HepG2 (cell line): Measurements from ENCODE around the gene TRIM66.

Source experiments
- CTCF ChIP-seq: sonication (generic); formaldehyde crosslinking; IDR thresholded peaks from 2 replicates; pipeline ENCODE4 v1.5.0; 2020; ENCODE audit warnings: mild to moderate bottlenecking, missing genetic modification reagents, moderate library complexity
- EP300 ChIP-seq, 3 experiments: sonication (generic) in 1 of 3; formaldehyde crosslinking in 1 of 3; IDR thresholded peaks; 2 replicates each; pipeline versions ENCODE4 v1.5.1 to v1.6.1; 2011 to 2020; ENCODE audit warnings: low read depth in 2 of 3, low read length in 2 of 3, borderline replicate concordance in 1 of 3, improper control_type of control experiment in 1 of 3, mild to moderate bottlenecking in 1 of 3, missing genetic modification reagents in 1 of 3, moderate library complexity in 1 of 3
- MAX ChIP-seq: IDR thresholded peaks from 2 replicates; pipeline ENCODE4 v1.6.1; 2012; ENCODE audit warnings: inconsistent platforms
- RAD21 ChIP-seq: fragments of 450-650 bp; formaldehyde crosslinking; IDR thresholded peaks from 2 replicates; pipeline ENCODE4 v1.5.0; 2020; ENCODE audit warnings: mild to moderate bottlenecking
- SALL1 ChIP-seq: sonication (generic); formaldehyde crosslinking; IDR thresholded peaks from 2 replicates; pipeline ENCODE4 v1.8.0; 2022; ENCODE audit warnings: mild to moderate bottlenecking, missing genetic modification reagents
- SP1 ChIP-seq, 2 experiments: fragments of 450-650 bp in 1 of 2; sonication (generic) in 1 of 2; formaldehyde crosslinking in 1 of 2; IDR thresholded peaks; 2 replicates each; pipeline versions ENCODE4 v1.4.0 to v1.6.1; 2016 to 2020; ENCODE audit warnings: missing genetic modification reagents in 1 of 2
- SYNCRIP ChIP-seq: fragments of 200-400 bp; formaldehyde crosslinking; IDR thresholded peaks from 2 replicates; pipeline ENCODE4 v1.6.1; 2018; ENCODE audit warnings: mild to moderate bottlenecking, low read depth, low read length; ENCODE audit not compliant: insufficient read depth
- U2AF1 ChIP-seq: fragments of 200-400 bp; formaldehyde crosslinking; optimal IDR thresholded peaks from 2 replicates; pipeline ENCODE3; 2017; ENCODE audit warnings: mild to moderate bottlenecking, low read depth, low read length
- ZFP37 ChIP-seq: sonication (generic); formaldehyde crosslinking; IDR thresholded peaks from 2 replicates; pipeline ENCODE4 v1.4.0; 2020; ENCODE audit warnings: missing genetic modification reagents, borderline replicate concordance
- ZFP41 ChIP-seq: sonication (generic); formaldehyde crosslinking; IDR thresholded peaks from 2 replicates; pipeline ENCODE4 v1.4.0; 2020; ENCODE audit warnings: mild to moderate bottlenecking, missing genetic modification reagents, borderline replicate concordance
- ZNF24 ChIP-seq: fragments of 450-650 bp; IDR thresholded peaks from 2 replicates; pipeline ENCODE4 v1.6.1; 2017; ENCODE audit warnings: antibody characterized with exemption, mild to moderate bottlenecking
- ZNF691 ChIP-seq: sonication (generic); formaldehyde crosslinking; IDR thresholded peaks from 2 replicates; pipeline ENCODE4 v1.4.0; 2020; ENCODE audit warnings: missing genetic modification reagents, low read depth, mild to moderate bottlenecking, borderline replicate concordance
- ZNF703 ChIP-seq: sonication (generic); formaldehyde crosslinking; IDR thresholded peaks from 2 replicates; pipeline ENCODE4 v1.5.1; 2020; ENCODE audit warnings: missing genetic modification reagents, mild to moderate bottlenecking, moderate library complexity, borderline replicate concordance
- ZNF768 ChIP-seq: sonication (generic); formaldehyde crosslinking; IDR thresholded peaks from 2 replicates; pipeline ENCODE4 v1.4.0; 2020; ENCODE audit warnings: missing genetic modification reagents

GRCh38 chr11:8685820-8686219, 3.4 kb upstream of the TRIM66 start:
- TF ChIP-seq SYNCRIP (no peak), SALL1 (CRISPR knock-in tag) (no peak), EP300 (IDR thresholded peaks at IDR 0.05; ENCODE audit: low read depth in 2 of 2, low read length in 2 of 2) (no peak), EP300 (CRISPR knock-in tag; IDR thresholded peaks at IDR 0.05; ENCODE audit: borderline replicate concordance) (no peak), RAD21 (CRISPR knock-in tag) (no peak), ZFP37 (no peak), ZFP41 (CRISPR knock-in tag) (no peak), U2AF1 (no peak), CTCF (CRISPR knock-in tag) (no peak), MAX (no peak), SP1 (IDR thresholded peaks at IDR 0.05) (no peak), SP1 (CRISPR knock-in tag; IDR thresholded peaks at IDR 0.05) (no peak), ZNF24 (no peak), ZNF691 (no peak), ZNF768 (CRISPR knock-in tag) (no peak), ZNF703 (CRISPR knock-in tag) (no peak)
